ENCODE results near the gene CASK.

The CASK gene

DNA sequence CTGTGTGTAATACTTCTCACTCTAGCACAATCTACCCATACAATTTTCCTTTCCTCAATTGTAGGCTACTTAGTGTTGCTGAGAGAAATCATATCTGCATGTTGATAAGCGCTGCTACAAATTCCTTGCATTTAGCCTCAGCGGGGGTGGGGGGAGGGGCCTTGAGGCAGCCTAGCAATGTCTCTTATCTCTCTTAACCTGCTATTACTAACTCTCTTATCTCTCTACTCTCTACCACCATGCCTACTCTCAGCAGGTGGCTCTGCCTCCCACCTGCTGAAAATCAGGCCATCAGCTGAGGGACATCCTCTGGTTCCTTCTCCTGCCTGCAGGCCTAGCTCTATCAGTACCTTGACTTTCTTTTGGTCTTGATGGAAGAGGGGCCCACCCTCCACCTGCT is 100.5 kb downstream of the CASK start:
- TF ChIP-seq, protein P1, sequence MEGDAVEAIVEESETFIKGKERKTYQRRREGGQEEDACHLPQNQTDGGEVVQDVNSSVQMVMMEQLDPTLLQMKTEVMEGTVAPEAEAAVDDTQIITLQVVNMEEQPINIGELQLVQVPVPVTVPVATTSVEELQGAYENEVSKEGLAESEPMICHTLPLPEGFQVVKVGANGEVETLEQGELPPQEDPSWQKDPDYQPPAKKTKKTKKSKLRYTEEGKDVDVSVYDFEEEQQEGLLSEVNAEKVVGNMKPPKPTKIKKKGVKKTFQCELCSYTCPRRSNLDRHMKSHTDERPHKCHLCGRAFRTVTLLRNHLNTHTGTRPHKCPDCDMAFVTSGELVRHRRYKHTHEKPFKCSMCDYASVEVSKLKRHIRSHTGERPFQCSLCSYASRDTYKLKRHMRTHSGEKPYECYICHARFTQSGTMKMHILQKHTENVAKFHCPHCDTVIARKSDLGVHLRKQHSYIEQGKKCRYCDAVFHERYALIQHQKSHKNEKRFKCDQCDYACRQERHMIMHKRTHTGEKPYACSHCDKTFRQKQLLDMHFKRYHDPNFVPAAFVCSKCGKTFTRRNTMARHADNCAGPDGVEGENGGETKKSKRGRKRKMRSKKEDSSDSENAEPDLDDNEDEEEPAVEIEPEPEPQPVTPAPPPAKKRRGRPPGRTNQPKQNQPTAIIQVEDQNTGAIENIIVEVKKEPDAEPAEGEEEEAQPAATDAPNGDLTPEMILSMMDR (IDR thresholded peaks at IDR 0.05; ENCODE audit: low read length, missing control alignments), result no peak
- no peak for DNase-seq (ENCODE audit: low read depth)
- H3K4me3 ChIP-seq (replicated peaks; ENCODE audit: low read depth, low read length), result no peak overlapping the region

DNA sequence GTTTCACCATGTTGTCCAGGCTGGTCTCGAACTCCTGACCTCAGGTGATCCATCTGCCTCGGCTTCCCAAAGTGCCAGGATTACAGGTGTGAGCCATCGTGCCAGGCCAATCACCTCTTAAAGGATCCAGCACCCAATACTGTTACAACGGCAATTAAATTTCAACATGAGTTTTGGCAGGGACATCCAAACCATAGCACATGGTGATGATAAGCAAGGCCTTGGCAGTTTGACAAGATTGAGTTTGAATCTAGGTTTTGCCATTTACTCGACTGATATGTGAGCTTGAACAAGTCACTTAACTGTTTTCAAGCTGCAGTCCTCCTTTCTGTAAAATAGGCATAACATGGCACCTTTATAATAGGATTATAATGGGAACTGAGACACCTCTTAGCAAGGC is 115.3 kb downstream of the CASK start:
- H3K4me3 ChIP-seq (replicated peaks; ENCODE audit: low read depth, low read length), result no peak overlapping the region
- peak; percentile 40 for DNase-seq (ENCODE audit: low read depth)
- TF ChIP-seq, protein P1 (IDR thresholded peaks at IDR 0.05; ENCODE audit: low read length, missing control alignments), result no peak

DNA sequence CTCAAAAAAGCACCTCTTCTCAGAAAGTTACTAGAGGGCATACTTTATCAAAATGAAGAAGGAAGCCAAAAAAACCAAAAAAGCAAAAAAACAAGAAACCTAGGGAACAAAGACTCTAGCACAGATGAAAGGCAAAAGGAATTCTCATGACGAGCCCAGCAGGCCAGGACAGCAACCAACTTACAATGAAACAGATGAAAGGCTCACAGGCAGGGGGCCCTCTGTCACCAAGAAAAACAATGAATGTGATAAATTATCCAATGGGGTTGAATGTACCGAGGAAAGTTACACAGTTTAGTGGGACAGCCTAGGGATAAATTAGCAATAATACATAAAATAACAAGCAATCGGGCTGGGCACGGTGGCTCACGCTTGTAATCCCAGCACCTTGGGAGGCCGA is 120.4 kb downstream of the CASK start:
- DNase-seq (ENCODE audit: low read depth), result no peak
- TF ChIP-seq, protein P1 (IDR thresholded peaks at IDR 0.05; ENCODE audit: low read length, missing control alignments), result no peak
- no peak overlapping the region for H3K4me3 ChIP-seq (replicated peaks; ENCODE audit: low read depth, low read length)

DNA sequence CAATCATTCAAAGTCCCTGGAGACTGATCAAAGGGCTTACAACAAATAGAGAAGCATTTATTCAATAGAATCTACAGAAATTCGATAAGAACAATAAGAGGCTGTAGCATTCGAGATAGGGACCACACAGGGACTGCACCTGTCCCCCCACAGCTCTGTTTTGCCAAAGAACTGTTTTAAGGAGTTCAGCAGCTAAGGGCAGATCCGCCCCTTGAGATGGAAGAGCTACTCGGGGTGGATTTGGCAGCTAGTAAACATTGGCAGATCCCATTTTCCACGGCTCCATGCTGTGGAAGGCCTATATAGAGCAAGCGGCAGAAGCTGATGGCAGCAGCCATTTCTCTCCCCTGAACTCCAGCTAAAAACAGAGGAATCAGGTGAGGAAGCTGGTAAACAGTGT is 123.7 kb downstream of the CASK start:
- no peak for DNase-seq (ENCODE audit: low read depth)

DNA sequence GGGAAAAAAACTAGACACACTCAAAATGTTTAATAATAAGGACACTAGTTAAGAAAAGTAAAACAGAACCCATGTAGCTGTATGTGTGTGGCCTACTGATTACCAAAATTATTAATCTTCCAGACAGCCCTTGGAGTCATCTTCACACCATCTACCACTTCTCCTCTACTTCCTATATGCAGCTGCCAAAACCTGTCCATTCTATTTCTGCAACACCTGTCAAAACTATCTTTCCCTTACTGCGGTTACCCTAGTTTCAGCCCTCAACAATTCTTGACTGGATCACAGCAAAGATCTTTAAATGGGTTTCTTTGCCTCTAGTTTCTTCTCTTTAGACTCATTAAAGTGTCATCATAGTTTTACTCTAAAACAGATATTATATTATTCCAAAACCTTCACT is 126.8 kb downstream of the CASK start:
- no peak for DNase-seq (ENCODE audit: low read depth)
- TF ChIP-seq, protein P1 (IDR thresholded peaks at IDR 0.05; ENCODE audit: low read length, missing control alignments), result no peak
- no peak overlapping the region for H3K4me3 ChIP-seq (replicated peaks; ENCODE audit: low read depth, low read length)

More for the DNA sequence above, 123.7 kb downstream of the CASK start:
- no peak overlapping the region for H3K4me3 ChIP-seq (replicated peaks; ENCODE audit: low read depth, low read length)
- TF ChIP-seq, protein P1 (IDR thresholded peaks at IDR 0.05; ENCODE audit: low read length, missing control alignments), result no peak

DNA sequence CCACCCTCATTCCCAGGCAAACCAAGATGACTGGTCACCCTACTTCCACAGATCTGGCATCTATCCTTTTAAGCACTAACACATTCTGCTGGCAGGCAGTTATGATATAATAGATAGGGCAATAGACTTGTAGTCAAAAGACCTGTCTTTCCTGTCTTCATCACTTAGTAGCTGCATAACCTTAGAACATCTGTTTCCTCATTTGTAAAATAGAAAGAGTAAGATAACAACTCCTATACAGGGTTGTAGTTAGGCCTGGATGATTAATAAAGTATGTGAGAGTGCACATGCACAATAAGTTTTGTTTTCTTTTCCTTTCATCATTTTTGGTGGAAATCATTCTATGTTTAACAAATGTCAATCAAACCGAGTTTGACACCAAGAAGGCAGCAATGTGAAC is 127.3 kb downstream of the CASK start:
- no peak overlapping the region for H3K4me3 ChIP-seq (replicated peaks; ENCODE audit: low read depth, low read length)
- TF ChIP-seq, protein P1 (IDR thresholded peaks at IDR 0.05; ENCODE audit: low read length, missing control alignments), result no peak
- DNase-seq (ENCODE audit: low read depth), result no peak

DNA sequence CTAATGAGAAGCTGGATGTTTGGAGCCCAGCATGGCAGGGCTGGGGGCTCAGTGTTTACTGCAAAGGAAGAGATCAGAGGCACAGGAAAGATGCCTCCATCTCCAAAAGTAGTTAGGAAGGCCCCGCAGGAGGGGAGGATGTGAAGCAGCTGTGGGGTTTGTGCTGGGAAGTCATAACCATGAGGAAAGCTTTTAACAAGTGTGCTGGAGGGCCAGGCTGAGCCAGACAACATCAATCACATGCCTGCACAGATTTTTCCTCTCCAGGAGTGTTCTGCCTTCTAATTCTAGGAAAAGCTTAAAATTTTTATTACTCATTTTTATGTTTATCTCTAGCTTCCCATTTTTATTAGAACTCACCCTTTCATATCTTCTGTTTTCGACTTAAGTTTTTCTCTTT is 134.0 kb downstream of the CASK start:
- TF ChIP-seq, protein P1 (IDR thresholded peaks at IDR 0.05; ENCODE audit: low read length, missing control alignments), result no peak
- no peak for DNase-seq (ENCODE audit: low read depth)
- no peak overlapping the region for H3K4me3 ChIP-seq (replicated peaks; ENCODE audit: low read depth, low read length)
